GM12891 (cell line): Measurements from ENCODE around the gene GATA6.

Experiments
- DNase-seq: peaks from one replicate; pipeline ENCODE4 v3.0.0; 2011; ENCODE audit warnings: low spot score; ENCODE audit not compliant: insufficient read length
- FAIRE-seq: peaks from 2 replicates; lab custom pipeline; 2011; peaks lifted over from hg19 to GRCh38; lab: Jason Lieb, UNC
- PAX5 ChIP-seq: IDR thresholded peaks from 2 replicates; pipeline ENCODE4 v1.6.1; 2011; ENCODE audit warnings: low read length, moderate library complexity, mild to moderate bottlenecking; ENCODE audit not compliant: insufficient read depth, severe bottlenecking
- POLR2A ChIP-seq: IDR thresholded peaks from 2 replicates; pipeline ENCODE4 v1.6.1; 2011; ENCODE audit warnings: low read depth, low read length, control low read depth
- POLR2AphosphoS5 ChIP-seq: IDR thresholded peaks from 2 replicates; pipeline ENCODE4 v1.6.1; 2011; ENCODE audit warnings: low read depth, low read length, control low read depth
- POU2F2 ChIP-seq: IDR thresholded peaks from 2 replicates; pipeline ENCODE4 v1.6.1; 2011; ENCODE audit warnings: low read depth, mild to moderate bottlenecking, control low read depth, low read length, moderate library complexity
- SPI1 ChIP-seq: IDR thresholded peaks from 2 replicates; pipeline ENCODE4 v1.6.1; 2011; ENCODE audit warnings: low read depth, low read length, control low read depth
- TAF1 ChIP-seq: IDR thresholded peaks from 2 replicates; pipeline ENCODE4 v1.6.1; 2011; ENCODE audit warnings: low read depth, low read length, control low read depth

GATA6 gene

GRCh38 chr18:22143347-22144340, 25.7 kb upstream of the GATA6 start:
- TF ChIP-seq TAF1 (no peak), SPI1 (no peak), POLR2AphosphoS5 (no peak)
- DNase-seq (no peak), FAIRE-seq (no peak)

- TF ChIP-seq POLR2AphosphoS5 (no peak), POU2F2 (no peak)
- FAIRE-seq (no peak), DNase-seq (no peak)
These were observed 24.2 kb upstream of the GATA6 start for GRCh38 chr18:22145160-22145559.

- no peak for FAIRE-seq
- no peak for DNase-seq
- TF ChIP-seq PAX5 = no peak
- no peak for TF ChIP-seq POLR2A
- no peak for TF ChIP-seq TAF1
- no peak for TF ChIP-seq POU2F2
- TF ChIP-seq SPI1 = no peak
- no peak for TF ChIP-seq POLR2AphosphoS5
These were observed 19.7 kb upstream of the GATA6 start for GRCh38 chr18:22149710-22150109.

- DNase-seq = no peak
These were observed 17.3 kb upstream of the GATA6 start for GRCh38 chr18:22152093-22152492.

GRCh38 chr18:22153428-22153827, 16.0 kb upstream of the GATA6 start:
- TF ChIP-seq POLR2AphosphoS5 (no peak), POU2F2 (no peak), PAX5 (no peak), SPI1 (no peak), POLR2A (no peak), TAF1 (no peak)

More at GRCh38 chr18:22152093-22152492, 17.3 kb upstream of the GATA6 start:
- FAIRE-seq = no peak
- no peak for TF ChIP-seq SPI1
- TF ChIP-seq POLR2A = no peak
- no peak for TF ChIP-seq TAF1
- no peak for TF ChIP-seq PAX5
- no peak for TF ChIP-seq POLR2AphosphoS5
- no peak for TF ChIP-seq POU2F2

GRCh38 chr18:22155584-22155983, 13.8 kb upstream of the GATA6 start:
- FAIRE-seq = no peak
- no peak for TF ChIP-seq POLR2A
- no peak for TF ChIP-seq POLR2AphosphoS5
- no peak for TF ChIP-seq TAF1
- TF ChIP-seq POU2F2 = no peak
- TF ChIP-seq PAX5 = no peak
- TF ChIP-seq SPI1 = no peak
- no peak for DNase-seq

More at GRCh38 chr18:22153428-22153827, 16.0 kb upstream of the GATA6 start:
- no peak for DNase-seq
- no peak for FAIRE-seq

GRCh38 chr18:22159014-22159413, 10.4 kb upstream of the GATA6 start:
- FAIRE-seq = no peak
- no peak for TF ChIP-seq PAX5
- no peak for TF ChIP-seq POU2F2
- no peak for TF ChIP-seq SPI1
- TF ChIP-seq POLR2AphosphoS5 = no peak
- no peak for TF ChIP-seq TAF1
- TF ChIP-seq POLR2A = no peak

GRCh38 chr18:22161090-22161489, 8.3 kb upstream of the GATA6 start:
- DNase-seq (no peak), FAIRE-seq (no peak)
- no peak for TF ChIP-seq SPI1

More at GRCh38 chr18:22159014-22159413, 10.4 kb upstream of the GATA6 start:
- DNase-seq = no peak

GRCh38 chr18:22163416-22164161, 5.8 kb upstream of the GATA6 start:
- DNase-seq = no peak
- TF ChIP-seq POU2F2 = no peak
- TF ChIP-seq TAF1 = no peak
- TF ChIP-seq POLR2A = no peak
- TF ChIP-seq PAX5 = no peak
- no peak for TF ChIP-seq SPI1
- TF ChIP-seq POLR2AphosphoS5 = no peak
- FAIRE-seq = no peak

GRCh38 chr18:22164337-22165048, 4.9 kb upstream of the GATA6 start:
- FAIRE-seq (no peak), DNase-seq (no peak)
- TF ChIP-seq POLR2A (no peak), PAX5 (no peak), TAF1 (no peak), POU2F2 (no peak), POLR2AphosphoS5 (no peak), SPI1 (no peak)
